Measurements from ENCODE around the gene GRK5.

GRK5 gene

DNA sequence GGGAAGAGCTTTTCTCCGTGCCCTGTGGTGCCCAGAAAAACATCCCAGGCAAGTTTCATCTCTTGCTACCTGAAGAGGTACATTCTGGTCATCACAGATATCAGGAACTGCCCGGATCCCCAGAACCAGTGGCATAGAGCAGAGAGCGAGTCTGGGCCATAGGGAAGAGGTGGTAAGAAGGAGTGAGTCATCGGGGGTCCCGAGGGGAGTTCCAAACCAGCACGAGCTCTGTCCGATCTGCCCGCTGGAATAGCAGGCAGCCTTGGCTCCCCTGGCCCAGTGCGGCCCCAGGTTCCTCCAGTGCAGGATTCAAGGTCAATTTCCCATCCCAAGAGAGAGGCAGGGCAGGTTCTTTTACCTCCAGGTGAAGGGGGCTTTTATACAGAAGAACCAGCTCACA, 210.5 kb downstream of the GRK5 start:
- no peaks in the 10 kb centered on the region for H3K36me3 ChIP-seq (ENCODE audit: control insufficient read depth, low read length)
- H3K27ac ChIP-seq (ENCODE audit: low read depth, low read length): no peak overlapping the region
- no peaks in the 10 kb centered on the region for H3F3A ChIP-seq (ENCODE audit: control insufficient read depth, insufficient read depth)
- H4K20me1 ChIP-seq (ENCODE audit: control insufficient read depth, insufficient read depth, low read depth, low read length): no peaks in the 10 kb centered on the region
- H3K27me3 ChIP-seq (ENCODE audit: control insufficient read depth, low read length): peaks cover 11% of the 10 kb centered on the region; the same call in 1 of the 2 replicates
- TF ChIP-seq, protein P1, sequence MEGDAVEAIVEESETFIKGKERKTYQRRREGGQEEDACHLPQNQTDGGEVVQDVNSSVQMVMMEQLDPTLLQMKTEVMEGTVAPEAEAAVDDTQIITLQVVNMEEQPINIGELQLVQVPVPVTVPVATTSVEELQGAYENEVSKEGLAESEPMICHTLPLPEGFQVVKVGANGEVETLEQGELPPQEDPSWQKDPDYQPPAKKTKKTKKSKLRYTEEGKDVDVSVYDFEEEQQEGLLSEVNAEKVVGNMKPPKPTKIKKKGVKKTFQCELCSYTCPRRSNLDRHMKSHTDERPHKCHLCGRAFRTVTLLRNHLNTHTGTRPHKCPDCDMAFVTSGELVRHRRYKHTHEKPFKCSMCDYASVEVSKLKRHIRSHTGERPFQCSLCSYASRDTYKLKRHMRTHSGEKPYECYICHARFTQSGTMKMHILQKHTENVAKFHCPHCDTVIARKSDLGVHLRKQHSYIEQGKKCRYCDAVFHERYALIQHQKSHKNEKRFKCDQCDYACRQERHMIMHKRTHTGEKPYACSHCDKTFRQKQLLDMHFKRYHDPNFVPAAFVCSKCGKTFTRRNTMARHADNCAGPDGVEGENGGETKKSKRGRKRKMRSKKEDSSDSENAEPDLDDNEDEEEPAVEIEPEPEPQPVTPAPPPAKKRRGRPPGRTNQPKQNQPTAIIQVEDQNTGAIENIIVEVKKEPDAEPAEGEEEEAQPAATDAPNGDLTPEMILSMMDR (IDR thresholded peaks at IDR 0.05; ENCODE audit: low read depth, low read length, poor library complexity, severe bottlenecking): no peak
- TF ChIP-seq EZH2phosphoT487 (IDR thresholded peaks at IDR 0.05; ENCODE audit: borderline replicate concordance, low read length): no peak
- no peaks in the 10 kb centered on the region for H3K9me2 ChIP-seq (replicated peaks; ENCODE audit: control insufficient read depth, low read length)
- no peaks in the 10 kb centered on the region for H3K79me2 ChIP-seq (ENCODE audit: control insufficient read depth, low read length)
- H3K4me1 ChIP-seq (ENCODE audit: control insufficient read depth, low read length): peaks cover 3% of the 10 kb centered on the region; the same call in 1 of the 2 replicates
- no peaks in the 10 kb centered on the region for H3K9me3 ChIP-seq (ENCODE audit: control insufficient read depth, insufficient read depth, low read length)
- H3K4me2 ChIP-seq (ENCODE audit: low read length): no peak overlapping the region
- no peak overlapping the region for H3K4me3 ChIP-seq (ENCODE audit: low read length)

GRCh38 chr10:119418362-119418761, 211.0 kb downstream of the GRK5 start:
- no peaks in the 10 kb centered on the region for H4K20me1 ChIP-seq (ENCODE audit: control insufficient read depth, insufficient read depth, low read depth, low read length)
- no peak for TF ChIP-seq EZH2phosphoT487 (IDR thresholded peaks at IDR 0.05; ENCODE audit: borderline replicate concordance, low read length)
- TF ChIP-seq, protein P1 (IDR thresholded peaks at IDR 0.05; ENCODE audit: low read depth, low read length, poor library complexity, severe bottlenecking): no peak
- H3K4me3 ChIP-seq (ENCODE audit: low read length): no peak overlapping the region
- H3K27ac ChIP-seq (ENCODE audit: low read depth, low read length): no peak overlapping the region
- H3K79me2 ChIP-seq (ENCODE audit: control insufficient read depth, low read length): no peaks in the 10 kb centered on the region
- peaks cover 11% of the 10 kb centered on the region; the same call in 1 of the 2 replicates for H3K27me3 ChIP-seq (ENCODE audit: control insufficient read depth, low read length)
- no peaks in the 10 kb centered on the region for H3K9me3 ChIP-seq (ENCODE audit: control insufficient read depth, insufficient read depth, low read length)
- H3K4me1 ChIP-seq (ENCODE audit: control insufficient read depth, low read length): peaks cover 3% of the 10 kb centered on the region; the same call in 1 of the 2 replicates
- H3K4me2 ChIP-seq (ENCODE audit: low read length): no peak overlapping the region
- H3K36me3 ChIP-seq (ENCODE audit: control insufficient read depth, low read length): no peaks in the 10 kb centered on the region
- H3F3A ChIP-seq (ENCODE audit: control insufficient read depth, insufficient read depth): no peaks in the 10 kb centered on the region
- H3K9me2 ChIP-seq (replicated peaks; ENCODE audit: control insufficient read depth, low read length): no peaks in the 10 kb centered on the region

- TF ChIP-seq, protein P1 (IDR thresholded peaks at IDR 0.05; ENCODE audit: low read depth, low read length, poor library complexity, severe bottlenecking): no peak
- no peak for TF ChIP-seq EZH2phosphoT487 (IDR thresholded peaks at IDR 0.05; ENCODE audit: borderline replicate concordance, low read length)
- no peak overlapping the region for H3K4me3 ChIP-seq (ENCODE audit: low read length)
- H4K20me1 ChIP-seq (ENCODE audit: control insufficient read depth, insufficient read depth, low read depth, low read length): no peaks in the 10 kb centered on the region
- no peaks in the 10 kb centered on the region for H3K9me3 ChIP-seq (ENCODE audit: control insufficient read depth, insufficient read depth, low read length)
- no peaks in the 10 kb centered on the region for H3K9me2 ChIP-seq (replicated peaks; ENCODE audit: control insufficient read depth, low read length)
- H3K4me1 ChIP-seq (ENCODE audit: control insufficient read depth, low read length): peaks cover 7% of the 10 kb centered on the region
- H3F3A ChIP-seq (ENCODE audit: control insufficient read depth, insufficient read depth): no peaks in the 10 kb centered on the region
- no peaks in the 10 kb centered on the region for H3K36me3 ChIP-seq (ENCODE audit: control insufficient read depth, low read length)
- H3K27me3 ChIP-seq (ENCODE audit: control insufficient read depth, low read length): peaks cover 11% of the 10 kb centered on the region; the same call in 1 of the 2 replicates
- no peak overlapping the region for H3K27ac ChIP-seq (ENCODE audit: low read depth, low read length)
- no peaks in the 10 kb centered on the region for H3K79me2 ChIP-seq (ENCODE audit: control insufficient read depth, low read length)
- H3K4me2 ChIP-seq (ENCODE audit: low read length): no peak overlapping the region
These were observed 212.6 kb downstream of the GRK5 start for GRCh38 chr10:119419931-119420330.
